ENCODE data around the gene GNB1.

GRCh38 chr1:1892079-1892762 lies 1.3 kb upstream of the GNB1 start:
- TF ChIP-seq CTCF (conservative IDR thresholded peaks at IDR 0.05 in 1 of 2, IDR thresholded peaks at IDR 0.05 in 1 of 2; ENCODE audit: extremely low read depth in 1 of 2, insufficient read depth in 1 of 2, low read depth in 1 of 2, low read length in 2 of 2) (no peak), EZH2 (IDR thresholded peaks at IDR 0.05; ENCODE audit: borderline replicate concordance, low read length) (no peak)

Measured in mammary epithelial cell (primary cell).